HCT116 (cell line): ENCODE results near the gene TMEM117. TPM values are rescaled to one million over a fixed set of nuclear protein-coding genes. Genes with fewer than 3 reads are reported as not detected.

ENCODE experiments used
- ATAC-seq: fragments of 200-7000 bp; cut with Tn5 transposase; 2 replicates; pipeline ENCODE4 v1.9.1; 2020; ENCODE audit warnings: mild to moderate bottlenecking, moderate library complexity
- BruUV-seq: library from RNA; stranded (reverse); fragments of 400-500 nt; replicated peaks from 2 replicates; lab custom pipeline; 2021; lab: Mats Ljungman, UMichigan
- CTCF ChIA-PET: fragments of 300-600 bp; sonication (Branson Sonifier 250); formaldehyde crosslinking; loops from one replicate; lab custom pipeline; 2021; ENCODE audit warnings: antibody characterized with exemption; lab: Charles Lee
- POLR2A ChIA-PET: fragments of 300-600, 350-600 bp; sonication (Branson Sonifier 250); formaldehyde crosslinking; loops from one replicate; lab custom pipeline; 2021; ENCODE audit warnings: antibody characterized with exemption; lab: Charles Lee
- RAD21 ChIA-PET, 2 experiments: fragments of 300-600 bp; sonication (Branson Sonifier 250); formaldehyde crosslinking; loops; one replicate each; lab custom pipeline; 2023; ENCODE audit warnings: low total read pairs in 2 of 2; ENCODE audit not compliant: uncharacterized antibody in 2 of 2, unreplicated experiment in 2 of 2, low non-redundant PET in 1 of 2; lab: Charles Lee
- DNase-seq: peaks from one replicate; pipeline ENCODE4 v3.0.0-alpha.2; 2010; ENCODE audit warnings: low read depth, low spot score
- H2AFZ ChIP-seq: fragments of 200-600 bp; shearing (Covaris generic), sonication (generic); 2 replicates; pipeline ENCODE4 v1.6.1; 2017; ENCODE audit warnings: low read depth, mixed run types, mixed read lengths, antibody characterized with exemption, low read length; ENCODE audit not compliant: poor library complexity, severe bottlenecking
- H3K27ac ChIP-seq: 2 replicates; pipeline ENCODE4 v1.5.1; 2012; ENCODE audit warnings: low read depth, low read length
- H3K27me3 ChIP-seq: fragments of 200-600 bp; sonication (generic); 2 replicates; pipeline ENCODE4 v1.6.1; 2016; ENCODE audit warnings: mixed run types, low read length, mixed read lengths; ENCODE audit not compliant: insufficient read depth
- H3K36me3 ChIP-seq, 2 experiments: fragments of 200-500 bp in 1 of 2; fragments of 200-600 bp in 1 of 2; sonication (Bioruptor generic) in 1 of 2; sonication (generic) in 1 of 2; 2 replicates each; pipeline versions ENCODE4 v1.5.1 to v1.6.1; 2014 to 2016; ENCODE audit warnings: low read length in 2 of 2, inconsistent platforms in 1 of 2, mixed read lengths in 1 of 2, mixed run types in 1 of 2; ENCODE audit not compliant: insufficient read depth in 2 of 2, control insufficient read depth in 1 of 2
- H3K4me1 ChIP-seq, 2 experiments: fragments of 200-600 bp in 1 of 2; sonication (generic) in 1 of 2; 2 replicates each; pipeline versions ENCODE4 v1.5.1 to v1.6.1; 2012 to 2017; ENCODE audit warnings: low read length in 2 of 2, inconsistent platforms in 1 of 2, mild to moderate bottlenecking in 1 of 2, mixed read lengths in 1 of 2, mixed run types in 1 of 2, moderate library complexity in 1 of 2; ENCODE audit not compliant: insufficient read depth in 2 of 2, control insufficient read depth in 1 of 2
- H3K4me2 ChIP-seq: fragments of 200-600 bp; sonication (generic); 2 replicates; pipeline ENCODE4 v1.6.1; 2017; ENCODE audit warnings: mixed run types, low read length, mixed read lengths
- H3K4me3 ChIP-seq, 2 experiments: fragments of 200-600 bp in 1 of 2; sonication (generic) in 1 of 2; replicated peaks in 1 of 2; 2 replicates each; pipeline ENCODE4 v1.5.1; 2011 to 2016; ENCODE audit warnings: low read length in 2 of 2, control low read depth in 1 of 2, low read depth in 1 of 2, mild to moderate bottlenecking in 1 of 2, mixed read lengths in 1 of 2, mixed run types in 1 of 2
- H3K79me2 ChIP-seq: fragments of 200-600 bp; sonication (generic); 2 replicates; pipeline ENCODE4 v1.6.1; 2017; ENCODE audit warnings: mild to moderate bottlenecking, mixed run types, low read length, moderate library complexity, mixed read lengths; ENCODE audit not compliant: insufficient read depth
- H3K9ac ChIP-seq: fragments of 200-600 bp; sonication (generic); 2 replicates; pipeline ENCODE4 v1.6.1; 2016; ENCODE audit warnings: low read length, mixed read lengths
- H3K9me2 ChIP-seq: fragments of 200-600 bp; sonication (generic), shearing (Covaris generic); 2 replicates; pipeline ENCODE4 v1.6.1; 2017; ENCODE audit warnings: mixed run types, mild to moderate bottlenecking, moderate library complexity; ENCODE audit not compliant: insufficient read depth
- H3K9me3 ChIP-seq, 2 experiments: fragments of 200-500 bp in 1 of 2; fragments of 200-600 bp in 1 of 2; sonication (Bioruptor generic) in 1 of 2; sonication (generic) in 1 of 2; 2 replicates each; pipeline ENCODE4 v1.6.1; 2014 to 2017; ENCODE audit warnings: low read length in 2 of 2, mixed read lengths in 2 of 2, inconsistent platforms in 1 of 2, low read depth in 1 of 2, mild to moderate bottlenecking in 1 of 2, mixed run types in 1 of 2, moderate library complexity in 1 of 2; ENCODE audit not compliant: control insufficient read depth in 1 of 2, insufficient read depth in 1 of 2
- H4K20me1 ChIP-seq: fragments of 200-600 bp; sonication (generic), shearing (Covaris generic); 2 replicates; pipeline ENCODE4 v1.6.1; 2017; ENCODE audit warnings: mixed run types, mild to moderate bottlenecking, moderate library complexity; ENCODE audit not compliant: insufficient read depth
- CBX3 ChIP-seq: IDR thresholded peaks from 2 replicates; pipeline ENCODE4 v1.6.1; 2012; ENCODE audit warnings: low read depth
- CEBPB ChIP-seq: IDR thresholded peaks from 2 replicates; pipeline ENCODE4 v1.6.1; 2012; ENCODE audit warnings: low read depth
- EGR1 ChIP-seq: IDR thresholded peaks from 2 replicates; pipeline ENCODE4 v1.6.1; 2012; ENCODE audit warnings: low read depth
- ELF1 ChIP-seq: IDR thresholded peaks from 2 replicates; pipeline ENCODE4 v1.6.1; 2012; ENCODE audit warnings: low read depth, borderline replicate concordance
- EZH2phosphoT487 ChIP-seq: fragments of 200-600 bp; IDR thresholded peaks from 2 replicates; pipeline ENCODE4 v1.6.1; 2018; ENCODE audit warnings: antibody characterized with exemption, borderline replicate concordance
- FOSL1 ChIP-seq: IDR thresholded peaks from 2 replicates; pipeline ENCODE4 v1.6.1; 2012; ENCODE audit warnings: low read depth
- POLR2A ChIP-seq: IDR thresholded peaks from 2 replicates; pipeline ENCODE4 v1.7.0; 2011; ENCODE audit warnings: borderline replicate concordance; ENCODE audit not compliant: insufficient read depth, insufficient read length; ENCODE audit errors: extremely low read depth
- RAD21 ChIP-seq: IDR thresholded peaks from 2 replicates; pipeline ENCODE4 v1.6.1; 2012; ENCODE audit warnings: low read depth, mild to moderate bottlenecking
- REST ChIP-seq: IDR thresholded peaks from 2 replicates; pipeline ENCODE4 v1.6.1; 2012; ENCODE audit warnings: low read depth
- SIN3A ChIP-seq: IDR thresholded peaks from 2 replicates; pipeline ENCODE4 v1.6.1; 2012; ENCODE audit warnings: low read depth
- SP1 ChIP-seq: IDR thresholded peaks from 2 replicates; pipeline ENCODE4 v1.6.1; 2012; ENCODE audit warnings: low read depth
- SRF ChIP-seq: IDR thresholded peaks from 2 replicates; pipeline ENCODE4 v1.6.1; 2012; ENCODE audit warnings: low read depth
- TCF7L2 ChIP-seq: IDR thresholded peaks from 2 replicates; pipeline ENCODE4 v1.7.0; 2011; ENCODE audit warnings: borderline replicate concordance, inconsistent platforms; ENCODE audit not compliant: insufficient read depth, insufficient read length; ENCODE audit errors: extremely low read depth
- YY1 ChIP-seq: IDR thresholded peaks from 2 replicates; pipeline ENCODE4 v1.6.1; 2011; ENCODE audit warnings: low read length, low read depth, moderate library complexity, mild to moderate bottlenecking; ENCODE audit not compliant: insufficient replicate concordance; ENCODE audit errors: extremely low read depth
- ZNF274 ChIP-seq: fragments of 200-500 bp; sonication (Bioruptor generic); IDR thresholded peaks from 2 replicates; pipeline ENCODE4 v1.6.1; 2014; ENCODE audit warnings: mild to moderate bottlenecking, low read depth, low read length, inconsistent platforms
- intact Hi-C: fragments of 100-400 bp; cut with micrococcal nuclease; formaldehyde crosslinking; loops from 2 replicates; pipeline ENCODE4 v1.10.0; 2022
- total RNA-seq: library from RNA; stranded (reverse); gene quantifications from one replicate; pipeline ENCODE4 v1.2.1, GENCODE V29; 2021; ENCODE audit not compliant: unreplicated experiment
- TF ChIP-seq, protein P1 (sequence below): IDR thresholded peaks from 2 replicates; pipeline ENCODE4 v1.6.1; 2011; ENCODE audit warnings: mild to moderate bottlenecking, low read length, moderate library complexity; ENCODE audit not compliant: insufficient replicate concordance; ENCODE audit errors: extremely low read depth
- TF ChIP-seq, protein P2 (sequence below): IDR thresholded peaks from 2 replicates; pipeline ENCODE4 v1.6.1; 2012
- TF ChIP-seq, protein P3 (sequence below): IDR thresholded peaks from 2 replicates; pipeline ENCODE4 v1.6.1; 2012

The TMEM117 gene
- total RNA-seq, 1 experiment from 2014 or later, result 3.6 TPM

GRCh38 chr12:44127966-44128710 lies 292.3 kb downstream of the TMEM117 start:
- ATAC-seq (no peak), DNase-seq (no peak)
- TF ChIP-seq EGR1 (no peak), EZH2phosphoT487 (no peak), ELF1 (no peak), ZNF274 (no peak), SP1 (no peak), POLR2A (no peak), CBX3 (no peak), RAD21 (no peak), YY1 (no peak), SRF (no peak), TCF7L2 (no peak), CEBPB (no peak), REST (no peak), SIN3A (no peak), FOSL1 (no peak)
- TF ChIP-seq, protein P1, sequence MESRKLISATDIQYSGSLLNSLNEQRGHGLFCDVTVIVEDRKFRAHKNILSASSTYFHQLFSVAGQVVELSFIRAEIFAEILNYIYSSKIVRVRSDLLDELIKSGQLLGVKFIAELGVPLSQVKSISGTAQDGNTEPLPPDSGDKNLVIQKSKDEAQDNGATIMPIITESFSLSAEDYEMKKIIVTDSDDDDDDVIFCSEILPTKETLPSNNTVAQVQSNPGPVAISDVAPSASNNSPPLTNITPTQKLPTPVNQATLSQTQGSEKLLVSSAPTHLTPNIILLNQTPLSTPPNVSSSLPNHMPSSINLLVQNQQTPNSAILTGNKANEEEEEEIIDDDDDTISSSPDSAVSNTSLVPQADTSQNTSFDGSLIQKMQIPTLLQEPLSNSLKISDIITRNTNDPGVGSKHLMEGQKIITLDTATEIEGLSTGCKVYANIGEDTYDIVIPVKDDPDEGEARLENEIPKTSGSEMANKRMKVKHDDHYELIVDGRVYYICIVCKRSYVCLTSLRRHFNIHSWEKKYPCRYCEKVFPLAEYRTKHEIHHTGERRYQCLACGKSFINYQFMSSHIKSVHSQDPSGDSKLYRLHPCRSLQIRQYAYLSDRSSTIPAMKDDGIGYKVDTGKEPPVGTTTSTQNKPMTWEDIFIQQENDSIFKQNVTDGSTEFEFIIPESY, result no peak
- TF ChIP-seq, protein P2, sequence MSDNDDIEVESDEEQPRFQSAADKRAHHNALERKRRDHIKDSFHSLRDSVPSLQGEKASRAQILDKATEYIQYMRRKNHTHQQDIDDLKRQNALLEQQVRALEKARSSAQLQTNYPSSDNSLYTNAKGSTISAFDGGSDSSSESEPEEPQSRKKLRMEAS, result no peak
- TF ChIP-seq, protein P3, sequence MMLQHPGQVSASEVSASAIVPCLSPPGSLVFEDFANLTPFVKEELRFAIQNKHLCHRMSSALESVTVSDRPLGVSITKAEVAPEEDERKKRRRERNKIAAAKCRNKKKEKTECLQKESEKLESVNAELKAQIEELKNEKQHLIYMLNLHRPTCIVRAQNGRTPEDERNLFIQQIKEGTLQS, result no peak
- BruUV-seq, result no TSS peak
- no peaks in the 10 kb centered on the region for H3K36me3 ChIP-seq
- no peaks in the 10 kb centered on the region for H4K20me1 ChIP-seq
- no peak overlapping the region for H3K4me2 ChIP-seq
- ChIA-PET POLR2A (no interaction called here), RAD21 (no interaction called here), CTCF (no interaction called here)
- H3K9me3 ChIP-seq, result no peaks in the 10 kb centered on the region
- no peaks in the 10 kb centered on the region for H3K27me3 ChIP-seq
- no peak overlapping the region for H3K27ac ChIP-seq
- no peaks in the 10 kb centered on the region for H3K4me1 ChIP-seq
- no peaks in the 10 kb centered on the region for H3K79me2 ChIP-seq
- H3K4me3 ChIP-seq, result no peak overlapping the region
- no peak overlapping the region for H2AFZ ChIP-seq
- no peaks in the 10 kb centered on the region for H3K9me2 ChIP-seq
- intact Hi-C loops, result no loop called here
- no peak overlapping the region for H3K9ac ChIP-seq
